K562 (cell line): ENCODE measurements around the gene TOR1B. TPM values are rescaled to one million over a fixed set of nuclear protein-coding genes. Genes with fewer than 3 reads are reported as not detected.

Source experiments
- BDP1 ChIP-seq: IDR thresholded peaks from 3 replicates; pipeline ENCODE4 v1.6.1; 2011; ENCODE audit not compliant: insufficient read length, insufficient read depth
- HLTF ChIP-seq: fragments of 450-650 bp; IDR thresholded peaks from 2 replicates; pipeline ENCODE4 v1.6.1; 2016
- JUN ChIP-seq, 2 experiments: sonication (generic) in 1 of 2; formaldehyde crosslinking in 1 of 2; IDR thresholded peaks; 2 replicates each; pipeline versions ENCODE4 v1.6.1 to v1.8.0; 2012 to 2022; ENCODE audit warnings: borderline replicate concordance in 2 of 2, mild to moderate bottlenecking in 2 of 2, improper control_type of control experiment in 1 of 2, low read depth in 1 of 2, low read length in 1 of 2, missing genetic modification reagents in 1 of 2
- SPI1 ChIP-seq: IDR thresholded peaks from 2 replicates; pipeline ENCODE4 v1.6.1; 2011; ENCODE audit warnings: low read depth, low read length, control low read depth, borderline replicate concordance
- TCF7 ChIP-seq: sonication (generic); IDR thresholded peaks from 2 replicates; pipeline ENCODE4 v1.6.1; 2016; ENCODE audit warnings: antibody characterized with exemption, borderline replicate concordance
- polyA plus RNA-seq, 8 experiments: library from polyadenylated mRNA; depleted of rRNA in 4 of 8; stranded (reverse) in 5 of 8; unstranded in 3 of 8; fragments of >200 nt; fragmentation: Nextera tagmentation in 2 of 8; fragmentation: Illumina TruSeq in 1 of 8; extraction: Ambion mirVana in 2 of 8; extraction: Trizol in 1 of 8; gene quantifications; 2 replicates each; pipeline versions ENCODE4 v1.2.1 to v1.2.3, GENCODE V29; 2011 to 2014; ENCODE audit warnings: inconsistent platforms in 1 of 8, missing spikeins in 1 of 8
- total RNA-seq, 7 experiments: library from RNA; depleted of rRNA in 6 of 7; stranded (reverse); fragments of >200 nt in 6 of 7; fragmentation: Illumina TruSeq in 2 of 7; extraction: Trizol in 2 of 7; gene quantifications; 2 replicates each; pipeline versions ENCODE4 v1.2.1 to v1.2.3, GENCODE V29; 2011 to 2021; ENCODE audit warnings: low replicate concordance in 1 of 7
- TF ChIP-seq, protein P1 (sequence below), 2 experiments: IDR thresholded peaks; 2 replicates each; pipeline ENCODE4 v1.6.1; 2012; ENCODE audit warnings: improper control_type of control experiment in 2 of 2, low read depth in 2 of 2, low read length in 2 of 2, borderline replicate concordance in 1 of 2
- TF ChIP-seq, protein P2 (sequence below): fragments of 250-450 bp; sonication (Bioruptor Pico); IDR thresholded peaks from 2 replicates; pipeline ENCODE4 v1.8.0; 2022; ENCODE audit warnings: moderate library complexity, mild to moderate bottlenecking, inconsistent platforms
- TF ChIP-seq, protein P3 (sequence below): sonication (generic); formaldehyde crosslinking; IDR thresholded peaks from 2 replicates; pipeline ENCODE4 v1.8.1; 2023; ENCODE audit warnings: mild to moderate bottlenecking, missing genetic modification reagents
- TF ChIP-seq, protein P4 (sequence below): fragments of 450-650 bp; conservative IDR thresholded peaks from 2 replicates; pipeline ENCODE4 v1.6.1; 2016; ENCODE audit warnings: missing genetic modification characterization, low read depth, mild to moderate bottlenecking, missing compliant biosample characterization, moderate library complexity
- TF ChIP-seq, protein P5 (sequence below), 3 experiments: IDR thresholded peaks in 2 of 3; conservative IDR thresholded peaks in 1 of 3; 2 replicates each; pipeline ENCODE4 v1.5.1; 2011 to 2012; ENCODE audit warnings: low read length in 3 of 3, mild to moderate bottlenecking in 3 of 3, control low read depth in 2 of 3, improper control_type of control experiment in 1 of 3, inconsistent platforms in 1 of 3, low read depth in 1 of 3, mixed read lengths in 1 of 3, moderate library complexity in 1 of 3; ENCODE audit not compliant: insufficient read depth in 2 of 3
- TF ChIP-seq, protein P6 (sequence below): fragments of 450-650 bp; formaldehyde crosslinking; IDR thresholded peaks from 2 replicates; pipeline ENCODE4 v1.4.0; 2022; ENCODE audit warnings: mild to moderate bottlenecking, moderate library complexity
- TF ChIP-seq, protein P7 (sequence below): IDR thresholded peaks from 2 replicates; pipeline ENCODE4 v1.6.1; 2012; ENCODE audit warnings: low read depth, low read length, improper control_type of control experiment, borderline replicate concordance

TOR1B gene
- total and polyA plus RNA-seq, 9 of the 15 experiments (the other 6 are each of a cell fraction or from before 2014, with no cell fraction given) = 4.2 to 36.5 (median 24.6) TPM

DNA sequence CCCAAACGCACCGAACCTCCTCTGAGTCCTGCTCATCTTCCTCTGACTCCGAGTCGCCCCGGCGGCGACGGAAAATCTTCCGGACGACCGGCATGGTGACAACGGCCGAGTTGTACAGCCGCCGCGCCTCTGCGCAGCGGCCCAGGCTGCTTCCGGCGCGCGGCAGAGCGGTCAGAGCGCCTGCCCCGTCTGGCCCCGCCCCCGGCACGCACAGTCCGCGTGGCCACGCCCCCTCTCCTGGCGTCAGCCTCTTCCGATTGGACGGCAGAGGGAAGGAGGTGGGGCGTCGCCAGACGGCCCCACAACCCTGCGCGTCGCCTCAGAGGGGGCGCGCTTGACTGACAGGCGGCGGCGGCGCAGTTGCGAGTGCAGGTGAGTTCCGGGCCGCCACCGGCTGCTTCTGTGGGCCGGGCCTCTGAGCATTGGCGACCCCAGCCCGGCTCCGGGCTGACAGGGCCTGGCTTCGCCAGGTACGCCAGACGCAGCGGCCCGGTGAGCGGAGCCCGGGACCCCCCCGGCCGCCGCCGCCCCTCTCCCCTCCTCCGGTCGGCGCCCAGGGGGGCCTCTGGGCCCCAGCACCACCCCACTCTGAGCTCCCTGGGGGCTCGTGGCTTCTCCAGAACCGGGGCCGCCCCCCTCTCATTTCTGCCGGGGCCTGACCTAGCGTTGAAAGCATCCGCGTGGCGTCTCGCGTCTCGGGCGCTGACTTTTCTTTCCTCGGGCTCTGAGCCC lies 32.3 kb downstream of the TOR1B start, which contains the start of the genes C9orf78 and USP20 (continued):
- TF ChIP-seq, protein P1, sequence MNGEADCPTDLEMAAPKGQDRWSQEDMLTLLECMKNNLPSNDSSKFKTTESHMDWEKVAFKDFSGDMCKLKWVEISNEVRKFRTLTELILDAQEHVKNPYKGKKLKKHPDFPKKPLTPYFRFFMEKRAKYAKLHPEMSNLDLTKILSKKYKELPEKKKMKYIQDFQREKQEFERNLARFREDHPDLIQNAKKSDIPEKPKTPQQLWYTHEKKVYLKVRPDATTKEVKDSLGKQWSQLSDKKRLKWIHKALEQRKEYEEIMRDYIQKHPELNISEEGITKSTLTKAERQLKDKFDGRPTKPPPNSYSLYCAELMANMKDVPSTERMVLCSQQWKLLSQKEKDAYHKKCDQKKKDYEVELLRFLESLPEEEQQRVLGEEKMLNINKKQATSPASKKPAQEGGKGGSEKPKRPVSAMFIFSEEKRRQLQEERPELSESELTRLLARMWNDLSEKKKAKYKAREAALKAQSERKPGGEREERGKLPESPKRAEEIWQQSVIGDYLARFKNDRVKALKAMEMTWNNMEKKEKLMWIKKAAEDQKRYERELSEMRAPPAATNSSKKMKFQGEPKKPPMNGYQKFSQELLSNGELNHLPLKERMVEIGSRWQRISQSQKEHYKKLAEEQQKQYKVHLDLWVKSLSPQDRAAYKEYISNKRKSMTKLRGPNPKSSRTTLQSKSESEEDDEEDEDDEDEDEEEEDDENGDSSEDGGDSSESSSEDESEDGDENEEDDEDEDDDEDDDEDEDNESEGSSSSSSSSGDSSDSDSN (IDR thresholded peaks at IDR 0.05; ENCODE audit: borderline replicate concordance in 1 of 2, low read depth in 2 of 2, low read length in 2 of 2) = peak in 1 of 2 experiments; percentile 70; a peak in 1 of 4 replicates
- peak; percentile 78; the same call in 1 of the 2 replicates for TF ChIP-seq JUN (IDR thresholded peaks at IDR 0.05; ENCODE audit: borderline replicate concordance, low read depth, low read length)
- no peak for TF ChIP-seq JUN (CRISPR knock-in tag; IDR thresholded peaks at IDR 0.05; ENCODE audit: borderline replicate concordance)
- TF ChIP-seq, protein P2, sequence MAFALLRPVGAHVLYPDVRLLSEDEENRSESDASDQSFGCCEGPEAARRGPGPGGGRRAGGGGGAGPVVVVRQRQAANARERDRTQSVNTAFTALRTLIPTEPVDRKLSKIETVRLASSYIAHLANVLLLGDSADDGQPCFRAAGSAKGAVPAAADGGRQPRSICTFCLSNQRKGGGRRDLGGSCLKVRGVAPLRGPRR (CRISPR knock-in tag) = 0 out of 2 replicates have a peak, but pooled peaks have one; percentile 17
- no peak for TF ChIP-seq HLTF
- TF ChIP-seq, protein P3, sequence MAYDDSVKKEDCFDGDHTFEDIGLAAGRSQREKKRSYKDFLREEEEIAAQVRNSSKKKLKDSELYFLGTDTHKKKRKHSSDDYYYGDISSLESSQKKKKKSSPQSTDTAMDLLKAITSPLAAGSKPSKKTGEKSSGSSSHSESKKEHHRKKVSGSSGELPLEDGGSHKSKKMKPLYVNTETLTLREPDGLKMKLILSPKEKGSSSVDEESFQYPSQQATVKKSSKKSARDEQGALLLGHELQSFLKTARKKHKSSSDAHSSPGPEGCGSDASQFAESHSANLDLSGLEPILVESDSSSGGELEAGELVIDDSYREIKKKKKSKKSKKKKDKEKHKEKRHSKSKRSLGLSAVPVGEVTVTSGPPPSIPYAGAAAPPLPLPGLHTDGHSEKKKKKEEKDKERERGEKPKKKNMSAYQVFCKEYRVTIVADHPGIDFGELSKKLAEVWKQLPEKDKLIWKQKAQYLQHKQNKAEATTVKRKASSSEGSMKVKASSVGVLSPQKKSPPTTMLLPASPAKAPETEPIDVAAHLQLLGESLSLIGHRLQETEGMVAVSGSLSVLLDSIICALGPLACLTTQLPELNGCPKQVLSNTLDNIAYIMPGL = peak; percentile 73; the same call in 1 of the 2 replicates
- TF ChIP-seq, protein P4, sequence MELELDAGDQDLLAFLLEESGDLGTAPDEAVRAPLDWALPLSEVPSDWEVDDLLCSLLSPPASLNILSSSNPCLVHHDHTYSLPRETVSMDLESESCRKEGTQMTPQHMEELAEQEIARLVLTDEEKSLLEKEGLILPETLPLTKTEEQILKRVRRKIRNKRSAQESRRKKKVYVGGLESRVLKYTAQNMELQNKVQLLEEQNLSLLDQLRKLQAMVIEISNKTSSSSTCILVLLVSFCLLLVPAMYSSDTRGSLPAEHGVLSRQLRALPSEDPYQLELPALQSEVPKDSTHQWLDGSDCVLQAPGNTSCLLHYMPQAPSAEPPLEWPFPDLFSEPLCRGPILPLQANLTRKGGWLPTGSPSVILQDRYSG = 0 out of 2 replicates have a peak, but pooled peaks have one; percentile 24
- TF ChIP-seq BDP1 = no peak
- TF ChIP-seq, protein P5, sequence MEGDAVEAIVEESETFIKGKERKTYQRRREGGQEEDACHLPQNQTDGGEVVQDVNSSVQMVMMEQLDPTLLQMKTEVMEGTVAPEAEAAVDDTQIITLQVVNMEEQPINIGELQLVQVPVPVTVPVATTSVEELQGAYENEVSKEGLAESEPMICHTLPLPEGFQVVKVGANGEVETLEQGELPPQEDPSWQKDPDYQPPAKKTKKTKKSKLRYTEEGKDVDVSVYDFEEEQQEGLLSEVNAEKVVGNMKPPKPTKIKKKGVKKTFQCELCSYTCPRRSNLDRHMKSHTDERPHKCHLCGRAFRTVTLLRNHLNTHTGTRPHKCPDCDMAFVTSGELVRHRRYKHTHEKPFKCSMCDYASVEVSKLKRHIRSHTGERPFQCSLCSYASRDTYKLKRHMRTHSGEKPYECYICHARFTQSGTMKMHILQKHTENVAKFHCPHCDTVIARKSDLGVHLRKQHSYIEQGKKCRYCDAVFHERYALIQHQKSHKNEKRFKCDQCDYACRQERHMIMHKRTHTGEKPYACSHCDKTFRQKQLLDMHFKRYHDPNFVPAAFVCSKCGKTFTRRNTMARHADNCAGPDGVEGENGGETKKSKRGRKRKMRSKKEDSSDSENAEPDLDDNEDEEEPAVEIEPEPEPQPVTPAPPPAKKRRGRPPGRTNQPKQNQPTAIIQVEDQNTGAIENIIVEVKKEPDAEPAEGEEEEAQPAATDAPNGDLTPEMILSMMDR (IDR thresholded peaks at IDR 0.05 in 2 of 3, conservative IDR thresholded peaks at IDR 0.05 in 1 of 3; ENCODE audit: insufficient read depth in 2 of 3, low read depth in 1 of 3, low read length in 3 of 3) = peak in 1 of 3 experiments; percentile 9; a peak in 2 of 6 replicates
- TF ChIP-seq SPI1 = no peak
- no peak for TF ChIP-seq TCF7
- TF ChIP-seq, protein P6, sequence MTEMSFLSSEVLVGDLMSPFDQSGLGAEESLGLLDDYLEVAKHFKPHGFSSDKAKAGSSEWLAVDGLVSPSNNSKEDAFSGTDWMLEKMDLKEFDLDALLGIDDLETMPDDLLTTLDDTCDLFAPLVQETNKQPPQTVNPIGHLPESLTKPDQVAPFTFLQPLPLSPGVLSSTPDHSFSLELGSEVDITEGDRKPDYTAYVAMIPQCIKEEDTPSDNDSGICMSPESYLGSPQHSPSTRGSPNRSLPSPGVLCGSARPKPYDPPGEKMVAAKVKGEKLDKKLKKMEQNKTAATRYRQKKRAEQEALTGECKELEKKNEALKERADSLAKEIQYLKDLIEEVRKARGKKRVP (CRISPR knock-in tag) = no peak
- TF ChIP-seq, protein P7, sequence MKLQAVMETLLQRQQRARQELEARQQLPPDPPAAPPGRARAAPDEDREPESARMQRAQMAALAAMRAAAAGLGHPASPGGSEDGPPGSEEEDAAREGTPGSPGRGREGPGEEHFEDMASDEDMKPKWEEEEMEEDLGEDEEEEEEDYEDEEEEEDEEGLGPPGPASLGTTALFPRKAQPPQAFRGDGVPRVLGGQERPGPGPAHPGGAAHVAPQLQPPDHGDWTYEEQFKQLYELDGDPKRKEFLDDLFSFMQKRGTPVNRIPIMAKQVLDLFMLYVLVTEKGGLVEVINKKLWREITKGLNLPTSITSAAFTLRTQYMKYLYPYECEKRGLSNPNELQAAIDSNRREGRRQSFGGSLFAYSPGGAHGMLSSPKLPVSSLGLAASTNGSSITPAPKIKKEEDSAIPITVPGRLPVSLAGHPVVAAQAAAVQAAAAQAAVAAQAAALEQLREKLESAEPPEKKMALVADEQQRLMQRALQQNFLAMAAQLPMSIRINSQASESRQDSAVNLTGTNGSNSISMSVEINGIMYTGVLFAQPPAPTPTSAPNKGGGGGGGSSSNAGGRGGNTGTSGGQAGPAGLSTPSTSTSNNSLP = no peak
